Mesothelial cell of epicardium (in vitro differentiated cells): Measurements from ENCODE around the gene C12orf54. TPM values are rescaled to one million over a fixed set of nuclear protein-coding genes. Genes with fewer than 3 reads are reported as not detected.

Source experiments
- DNase-seq, 2 experiments: peaks; one replicate each; pipeline ENCODE4 v3.0.0; 2021; ENCODE audit warnings: low spot score in 2 of 2; ENCODE audit not compliant: unreplicated experiment in 2 of 2
- H3K27ac Mint-ChIP-seq: 2 replicates; pipeline ENCODE4 v1.8.0; 2021; ENCODE audit warnings: mixed read lengths
- H3K27me3 Mint-ChIP-seq: 2 replicates; pipeline ENCODE4 v1.8.0; 2021; ENCODE audit warnings: low read depth, mixed read lengths
- H3K36me3 Mint-ChIP-seq: 2 replicates; pipeline ENCODE4 v1.8.0; 2021; ENCODE audit warnings: mixed read lengths
- H3K4me1 Mint-ChIP-seq: 2 replicates; pipeline ENCODE4 v1.8.0; 2021; ENCODE audit warnings: mixed read lengths
- H3K4me3 Mint-ChIP-seq: 2 replicates; pipeline ENCODE4 v1.8.0; 2021; ENCODE audit warnings: mild to moderate bottlenecking, moderate library complexity, mixed read lengths
- H3K9me3 Mint-ChIP-seq: 2 replicates; pipeline ENCODE4 v1.8.0; 2021; ENCODE audit warnings: mixed read lengths
- CTCF ChIP-seq: fragments of 200-600 bp; sonication (generic); IDR thresholded peaks from one replicate; pipeline ENCODE4 v1.5.0; 2021; ENCODE audit warnings: antibody characterized with exemption; ENCODE audit not compliant: unreplicated experiment
- total RNA-seq: library from RNA; stranded (reverse); gene quantifications from 3 replicates; pipeline ENCODE4 v1.2.1, GENCODE V29; 2021

The C12orf54 gene
- total RNA-seq, 1 donor from 2014 or later = 0.34 TPM

DNA sequence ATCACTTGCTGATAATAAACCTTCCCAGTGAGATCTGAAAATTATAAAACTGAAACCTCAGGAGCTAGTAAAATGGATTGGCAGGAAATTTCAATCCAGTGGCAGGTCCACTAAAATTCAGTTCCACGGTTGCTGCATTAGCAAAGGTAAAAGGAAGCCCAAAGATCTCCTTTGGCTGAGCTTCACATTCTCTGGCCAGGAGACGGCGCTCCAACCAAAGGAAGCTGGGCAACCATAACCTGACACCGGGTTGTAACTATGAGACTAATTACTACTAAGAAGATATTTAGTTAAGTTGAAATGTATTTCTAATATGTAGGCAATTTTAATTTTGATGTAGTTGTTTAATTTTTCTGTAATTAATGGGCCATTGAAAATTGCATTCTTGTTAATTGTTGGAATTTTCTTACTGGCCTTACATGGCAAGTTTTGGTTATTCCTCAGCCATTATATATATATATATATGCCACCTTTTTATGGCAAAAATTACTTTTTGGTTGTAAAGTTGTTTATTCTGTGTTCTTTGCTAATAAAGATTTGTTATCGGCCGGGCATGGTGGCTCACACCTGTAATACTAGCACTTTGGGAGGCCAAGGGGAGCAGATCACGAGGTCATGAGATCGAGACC is 60.1 kb downstream of the C12orf54 start:
- no peak for TF ChIP-seq CTCF
- Mint-ChIP-seq H3K4me1 (no peaks in the 10 kb centered on the region), H3K36me3 (no peaks in the 10 kb centered on the region), H3K27me3 (peaks cover 7% of the 10 kb centered on the region), H3K4me3 (no peak overlapping the region), H3K27ac (no peak overlapping the region), H3K9me3 (peaks cover 10% of the 10 kb centered on the region)
- no peak for DNase-seq

GRCh38 chr12:48545833-48546469 is 63.7 kb downstream of the C12orf54 start:
- TF ChIP-seq CTCF = no peak
- Mint-ChIP-seq H3K27ac (no peak overlapping the region), H3K4me1 (no peaks in the 10 kb centered on the region), H3K36me3 (no peaks in the 10 kb centered on the region), H3K9me3 (peaks cover 8% of the 10 kb centered on the region), H3K4me3 (no peak overlapping the region), H3K27me3 (peaks cover 7% of the 10 kb centered on the region)
- DNase-seq = no peak

Other genes starting within 250 kb of the C12orf54 start
- 30.2 to 38.0 TPM (median 36.1 TPM) in 3 replicates for gene ZNF641, start 131.6 kb upstream of the C12orf54 start, total RNA-seq
- 0.22 TPM in 1 of 3 replicates, not detected in the others for gene ANP32D, start 9.9 kb upstream of the C12orf54 start, total RNA-seq
- not detected in 3 replicates for gene OR8S1, start 43.1 kb downstream of the C12orf54 start, total RNA-seq
- not detected in 3 replicates for gene LALBA, start 87.5 kb downstream of the C12orf54 start, total RNA-seq
- gene KANSL2, start 199.7 kb downstream of the C12orf54 start, total RNA-seq = 48.3 to 53.7 TPM (median 48.4 TPM) in 3 replicates
- gene CCNT1, start 234.2 kb downstream of the C12orf54 start, total RNA-seq = 50.4 to 54.7 TPM (median 52.5 TPM) in 3 replicates